Activated CD4-positive, alpha-beta T cell treated with anti-CD3 and anti-CD28 coated beads, Interleukin-2, amount 10 ng/mL, durations not matched to agents 7 days and 5 days (primary cell): ENCODE measurements around the gene TPX2. TPM values are rescaled to one million over a fixed set of nuclear protein-coding genes. Genes with fewer than 3 reads are reported as not detected.

Experiments used
- total RNA-seq, 2 experiments: library from RNA; stranded (reverse); gene quantifications; one replicate each; pipeline ENCODE4 v1.2.3, GENCODE V29; 2021

Gene TPX2
- total RNA-seq, 2 experiments from 2014 or later = 164 to 193 TPM

Other genes starting within 250 kb of the TPX2 start
- gene HM13, start 224.8 kb upstream of the TPX2 start, total RNA-seq = 100 to 1,000 TPM; 137 to 146 TPM
- gene ID1, start 134.0 kb upstream of the TPX2 start, total RNA-seq = 1 to 10 TPM in 1 of 2 experiments, under 1 TPM in 1; 0.85 to 1.4 TPM
- gene COX4I2, start 101.4 kb upstream of the TPX2 start, total RNA-seq = not detected
- gene BCL2L1, start 16.4 kb upstream of the TPX2 start, total RNA-seq = 10 to 100 TPM; 57.1 to 58.8 TPM
- gene MYLK2, start 80.1 kb downstream of the TPX2 start, total RNA-seq = under 1 TPM; 0.52 to 0.87 TPM
- gene FOXS1, start 106.3 kb downstream of the TPX2 start, total RNA-seq = not detected
- gene DUSP15, start 131.2 kb downstream of the TPX2 start, total RNA-seq = not detected
- gene TTLL9, start 131.3 kb downstream of the TPX2 start, total RNA-seq = not detected
- 10 to 100 TPM; 12.9 to 13.9 TPM for gene PDRG1, start 212.8 kb downstream of the TPX2 start, total RNA-seq
- under 1 TPM in 1 of 2 experiments, not detected in 1; 0.05 TPM for gene XKR7, start 228.9 kb downstream of the TPX2 start, total RNA-seq